IPS-11a (cell line): ENCODE results near the gene SCART1.

Experiments
- H3K4me3 ChIP-seq: one replicate; pipeline ENCODE4 v1.5.1; 2013; ENCODE audit warnings: low read depth, low read length, control low read depth

Gene SCART1

DNA sequence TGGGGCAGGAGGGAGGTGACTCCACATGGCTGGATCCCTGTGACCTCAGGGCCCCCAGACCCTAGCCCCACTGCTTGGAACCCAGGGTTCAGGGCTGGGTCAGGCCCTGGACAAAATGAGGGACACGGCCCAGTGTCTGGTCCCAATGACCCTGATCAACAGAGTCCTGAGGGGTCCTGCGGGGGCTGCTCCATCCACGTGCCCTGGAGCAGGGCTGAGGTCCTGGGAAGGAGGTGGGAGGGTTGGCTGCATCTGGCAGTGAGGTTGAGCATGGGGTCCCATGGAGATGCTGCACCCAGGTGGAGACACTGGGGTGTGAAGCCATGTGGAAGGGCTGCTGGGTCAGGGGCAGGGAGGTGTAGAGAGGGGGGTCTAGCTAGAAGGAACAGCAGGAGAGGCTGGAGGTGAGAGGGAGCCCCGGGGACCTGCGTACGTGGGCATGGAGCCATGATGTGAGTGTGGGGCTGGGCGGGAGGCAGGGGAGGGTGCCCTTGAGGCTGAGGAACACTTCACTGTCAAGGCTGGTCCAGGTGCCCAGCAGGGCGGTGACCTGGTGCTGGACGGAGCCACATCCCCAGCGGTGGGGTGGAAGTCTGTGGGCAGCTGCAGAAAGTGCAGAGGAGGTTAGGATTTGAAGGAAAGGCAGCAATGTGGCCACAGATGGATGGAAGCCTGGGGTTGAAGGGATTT is 604 bp downstream of the SCART1 start:
- H3K4me3 ChIP-seq = no peak overlapping the region

DNA sequence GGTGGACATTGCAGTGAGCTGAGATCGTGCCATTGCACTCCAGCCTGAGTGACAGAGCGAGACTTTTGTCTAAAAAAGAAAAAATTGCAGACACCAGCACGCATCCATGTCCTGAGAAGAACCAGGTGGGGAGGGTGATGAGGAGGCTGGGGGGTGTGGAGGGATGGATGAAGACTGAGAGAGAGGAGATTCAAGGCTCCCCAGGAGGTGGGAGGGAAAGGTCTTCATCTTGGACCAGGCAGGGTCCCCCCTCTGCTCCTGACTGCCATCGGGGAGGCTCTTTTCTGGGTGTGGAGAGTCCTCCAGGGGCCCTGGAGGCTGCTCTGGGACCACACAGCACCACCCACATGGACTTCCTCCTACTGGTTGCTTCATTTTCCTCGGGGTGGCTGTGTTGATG is 1.5 kb downstream of the SCART1 start:
- H3K4me3 ChIP-seq = no peak overlapping the region

- no peak overlapping the region for H3K4me3 ChIP-seq
These were observed 1.9 kb downstream of the SCART1 start for GRCh38 chr10:133455611-133456031.

GRCh38 chr10:133456041-133456951 is 2.6 kb downstream of the SCART1 start:
- H3K4me3 ChIP-seq = no peak overlapping the region

DNA sequence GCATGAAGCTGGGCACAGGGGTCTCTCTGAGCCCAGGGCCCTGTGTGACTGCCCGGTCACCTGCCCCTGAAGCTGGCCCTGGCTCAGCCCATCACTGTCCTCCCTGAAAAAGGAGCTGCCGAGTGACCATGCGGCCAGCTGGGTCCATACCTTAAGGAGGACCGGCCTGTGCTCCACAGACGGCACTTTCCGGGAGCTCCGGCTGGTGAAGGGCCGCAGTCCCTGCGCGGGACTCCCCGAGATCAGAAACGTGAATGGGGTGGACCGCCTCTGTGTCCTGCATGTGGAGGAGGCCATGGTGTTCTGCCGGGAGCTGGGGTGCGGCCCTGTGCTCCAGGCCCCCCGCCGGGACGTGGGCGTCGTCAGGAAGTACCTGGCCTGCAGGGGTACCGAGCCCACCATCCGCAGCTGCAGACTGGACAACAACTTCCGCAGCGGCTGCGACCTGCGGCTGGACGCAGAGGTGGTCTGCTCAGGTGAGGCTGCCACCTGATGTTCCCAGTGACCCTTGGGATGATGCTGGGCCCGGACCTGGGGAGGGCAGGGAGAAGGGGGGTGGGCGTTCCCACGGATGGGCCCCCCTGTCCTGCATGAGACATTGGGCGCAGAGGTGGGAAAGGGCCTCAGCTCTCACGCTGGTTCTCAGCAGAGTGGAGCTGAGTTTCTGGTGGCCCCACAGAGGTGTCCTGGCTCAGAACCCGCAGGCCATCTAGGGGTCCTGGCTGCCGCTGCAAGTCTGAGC is 3.5 kb downstream of the SCART1 start:
- H3K4me3 ChIP-seq = no peak overlapping the region

- no peak overlapping the region for H3K4me3 ChIP-seq
These were observed 4.4 kb downstream of the SCART1 start for GRCh38 chr10:133458021-133458709.

DNA sequence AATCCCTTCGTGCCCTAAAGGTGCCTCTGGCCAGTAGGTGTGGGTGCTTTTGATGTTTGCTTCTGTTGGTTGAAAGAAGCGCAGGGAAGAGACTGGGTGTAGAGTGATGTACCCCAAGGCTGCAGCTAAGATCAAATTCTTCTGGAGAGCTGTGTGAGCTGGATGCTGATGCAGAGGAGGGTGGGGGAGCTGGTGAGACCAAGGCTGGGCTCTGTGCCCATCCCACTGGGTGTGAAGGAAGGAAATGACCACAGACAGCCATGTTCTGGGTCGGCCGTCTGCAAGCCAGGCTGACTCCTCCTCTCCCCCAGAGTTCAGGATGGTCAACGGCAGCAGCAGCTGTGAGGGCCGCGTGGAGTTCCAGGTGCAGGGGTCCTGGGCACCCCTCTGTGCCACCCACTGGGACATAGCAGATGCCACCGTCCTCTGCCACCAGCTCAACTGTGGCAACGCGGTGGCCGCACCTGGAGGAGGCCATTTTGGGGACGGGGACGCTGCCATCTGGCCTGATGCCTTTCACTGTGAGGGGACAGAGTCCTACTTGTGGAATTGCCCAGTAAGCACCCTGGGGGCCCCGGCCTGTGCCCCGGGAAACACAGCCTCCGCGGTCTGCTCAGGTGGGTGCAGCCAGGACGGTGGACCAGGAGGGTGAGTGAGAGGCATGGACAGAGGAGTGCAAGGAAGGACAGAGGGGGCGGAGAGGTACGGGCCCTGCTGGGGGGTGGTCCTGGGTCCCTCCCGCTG is 5.1 kb downstream of the SCART1 start:
- no peak overlapping the region for H3K4me3 ChIP-seq

- H3K4me3 ChIP-seq = no peak overlapping the region
These were observed 5.9 kb downstream of the SCART1 start for GRCh38 chr10:133459454-133460207.

- no peak overlapping the region for H3K4me3 ChIP-seq
These were observed 6.5 kb downstream of the SCART1 start for GRCh38 chr10:133460208-133460769.

DNA sequence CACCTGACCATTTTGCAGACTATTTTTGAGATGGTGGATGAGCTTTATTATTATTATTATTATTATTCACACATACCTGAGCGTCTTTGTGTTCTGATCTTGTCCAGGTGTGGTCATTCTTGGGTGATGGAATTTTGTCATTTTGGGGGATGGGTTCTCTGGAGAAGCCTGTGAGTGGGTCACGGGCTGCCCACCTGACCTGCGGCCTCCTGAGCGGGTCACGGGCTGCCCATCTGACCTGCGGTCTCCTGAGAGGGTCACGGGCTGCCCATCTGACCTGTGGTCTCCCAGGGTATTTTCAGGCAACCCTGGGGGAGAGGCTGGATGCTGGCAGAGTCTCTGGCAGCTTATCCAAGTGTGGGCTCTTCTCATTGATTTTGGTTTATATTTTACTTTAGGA is 7.3 kb downstream of the SCART1 start:
- H3K4me3 ChIP-seq = no peak overlapping the region

GRCh38 chr10:133461841-133462240 is 8.1 kb downstream of the SCART1 start:
- H3K4me3 ChIP-seq = no peak overlapping the region

DNA sequence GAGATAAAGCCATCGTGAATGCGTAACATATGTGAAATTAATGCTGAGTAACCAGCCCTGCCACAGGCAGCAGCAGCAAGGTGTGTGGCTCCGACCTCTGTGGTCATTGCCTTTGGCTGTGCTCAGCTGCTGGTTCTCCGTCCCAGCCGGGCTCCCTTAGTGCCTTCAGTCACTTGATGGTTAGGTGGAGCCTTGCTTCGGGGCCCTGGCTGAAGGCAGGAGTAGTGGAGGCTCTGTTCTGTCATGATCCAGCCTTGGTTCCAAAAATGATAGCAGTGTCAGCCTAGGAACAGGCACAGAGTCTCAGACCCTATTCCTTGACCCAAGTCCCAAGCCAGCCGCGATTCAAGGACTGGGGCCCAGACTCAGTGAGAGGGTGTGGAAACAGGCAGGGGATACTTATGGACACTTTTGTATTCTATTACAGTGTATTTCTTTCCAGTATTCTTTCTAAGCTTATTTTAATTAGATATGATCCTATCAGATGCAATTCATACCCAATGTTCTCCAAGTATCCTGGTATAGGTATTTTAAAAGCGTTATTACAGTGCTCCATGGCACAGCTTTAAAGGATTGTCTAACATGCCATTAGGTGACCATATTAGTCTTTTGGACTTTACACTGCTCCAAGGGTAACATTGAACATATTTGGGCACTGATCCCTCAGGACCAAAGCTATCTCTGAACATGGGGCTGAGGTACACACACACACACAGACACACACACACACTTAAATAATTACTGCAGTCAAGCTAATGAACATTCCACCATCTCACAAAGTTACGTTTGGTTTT is 9.0 kb downstream of the SCART1 start:
- H3K4me3 ChIP-seq = no peak overlapping the region

DNA sequence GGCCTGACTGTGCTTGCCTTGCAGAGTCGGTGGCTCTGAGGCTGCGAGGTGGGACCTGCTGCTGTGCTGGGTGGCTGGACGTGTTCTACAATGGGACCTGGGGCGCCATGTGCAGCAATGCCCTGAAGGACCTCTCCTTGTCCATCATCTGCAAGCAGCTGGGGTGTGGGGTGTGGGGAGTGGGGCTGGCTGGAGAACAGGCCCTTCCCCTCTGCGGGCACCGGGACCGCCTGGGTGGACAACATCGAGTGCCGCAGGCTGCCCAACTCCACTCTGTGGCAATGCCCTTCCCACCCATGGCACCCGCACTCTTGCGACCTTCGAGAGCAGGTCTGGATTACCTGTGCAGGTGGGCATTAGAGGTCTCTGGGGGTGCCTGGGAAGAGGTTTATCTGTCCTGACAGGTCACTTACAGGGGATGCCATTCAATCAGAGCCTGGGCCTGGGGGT is 10.9 kb downstream of the SCART1 start:
- H3K4me3 ChIP-seq = no peak overlapping the region

DNA sequence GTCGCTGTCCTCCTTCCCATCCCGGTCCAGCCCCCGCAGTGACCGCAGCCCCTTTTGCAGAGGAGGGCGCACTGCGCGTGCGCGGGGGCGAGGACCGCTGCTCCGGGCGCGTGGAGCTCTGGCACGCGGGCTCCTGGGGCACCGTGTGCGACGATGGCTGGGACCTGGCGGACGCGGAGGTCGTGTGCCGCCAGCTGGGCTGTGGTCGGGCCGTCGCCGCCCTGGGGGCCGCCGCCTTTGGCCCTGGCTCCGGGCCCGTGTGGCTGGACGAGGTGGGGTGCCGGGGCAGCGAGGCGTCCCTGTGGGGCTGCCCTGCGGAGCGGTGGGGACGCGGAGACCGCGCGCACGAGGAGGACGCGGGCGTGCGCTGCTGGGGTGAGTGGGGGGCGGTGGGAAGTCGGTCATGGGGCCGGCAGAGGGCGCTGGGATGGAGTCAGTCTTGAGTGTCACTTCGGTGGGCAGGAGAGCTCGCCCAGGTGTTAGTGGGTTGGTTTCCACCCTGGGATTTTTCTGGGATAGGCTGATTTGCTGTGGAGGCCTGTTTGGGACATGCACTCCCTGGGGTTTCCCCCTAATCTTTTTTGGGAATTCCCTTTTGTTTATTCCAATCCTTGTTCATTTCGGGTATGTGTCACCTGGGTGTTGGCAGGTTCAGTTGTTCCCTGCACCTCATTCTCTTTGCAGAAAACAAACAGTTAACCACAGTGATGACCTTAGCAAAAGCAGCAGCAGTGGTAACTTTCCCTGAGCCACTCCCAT is 11.6 kb downstream of the SCART1 start:
- H3K4me3 ChIP-seq = no peak overlapping the region

- H3K4me3 ChIP-seq = no peak overlapping the region
These were observed 12.3 kb downstream of the SCART1 start for GRCh38 chr10:133465950-133466474.

DNA sequence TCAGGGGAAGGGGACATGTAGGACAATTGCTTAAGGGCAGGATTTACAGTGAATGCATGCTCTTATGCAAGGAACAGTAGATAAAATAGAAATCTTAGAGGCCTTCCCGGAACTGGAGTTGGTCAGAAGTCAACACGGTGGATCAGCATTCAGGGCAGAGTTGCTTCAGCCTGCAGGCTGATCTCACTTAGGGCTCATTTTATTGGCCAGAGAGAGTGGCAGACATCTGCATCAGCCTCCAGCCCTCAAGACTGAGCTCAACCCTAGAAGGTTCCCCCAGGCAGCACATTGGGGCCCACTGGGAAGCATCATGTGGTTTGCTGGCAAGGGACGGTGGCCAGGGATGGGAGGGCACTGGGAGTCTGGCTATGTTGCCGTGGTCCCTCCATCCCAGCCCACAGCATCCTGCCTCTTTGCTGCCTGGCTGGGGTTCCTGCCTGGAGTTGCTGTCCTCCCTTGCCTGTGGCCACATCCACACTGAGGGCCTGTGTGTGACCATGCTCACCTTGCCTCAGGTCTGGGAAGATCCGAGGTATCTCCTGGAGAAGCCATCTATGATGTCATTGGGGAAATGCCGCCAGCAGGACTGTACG is 13.0 kb downstream of the SCART1 start:
- no peak overlapping the region for H3K4me3 ChIP-seq
